Esophagus muscularis mucosa (tissue), 3 donors: Measurements from ENCODE around the gene CAPZA1.

ENCODE experiments used
- EP300 ChIP-seq: sonication (generic); formaldehyde crosslinking; IDR thresholded peaks from one replicate; pipeline ENCODE4 v1.6.1; 2017; ENCODE audit warnings: antibody characterized with exemption
- TF ChIP-seq, protein P1 (sequence below), 3 experiments: fragments of 200-600 bp in 2 of 3; fragments of 450-650 bp in 1 of 3; sonication (generic) in 2 of 3; IDR thresholded peaks; one replicate each; pipeline ENCODE4 v1.5.1; 2017 to 2019; ENCODE audit warnings: antibody characterized with exemption in 3 of 3, mild to moderate bottlenecking in 2 of 3, moderate library complexity in 1 of 3

DNA sequence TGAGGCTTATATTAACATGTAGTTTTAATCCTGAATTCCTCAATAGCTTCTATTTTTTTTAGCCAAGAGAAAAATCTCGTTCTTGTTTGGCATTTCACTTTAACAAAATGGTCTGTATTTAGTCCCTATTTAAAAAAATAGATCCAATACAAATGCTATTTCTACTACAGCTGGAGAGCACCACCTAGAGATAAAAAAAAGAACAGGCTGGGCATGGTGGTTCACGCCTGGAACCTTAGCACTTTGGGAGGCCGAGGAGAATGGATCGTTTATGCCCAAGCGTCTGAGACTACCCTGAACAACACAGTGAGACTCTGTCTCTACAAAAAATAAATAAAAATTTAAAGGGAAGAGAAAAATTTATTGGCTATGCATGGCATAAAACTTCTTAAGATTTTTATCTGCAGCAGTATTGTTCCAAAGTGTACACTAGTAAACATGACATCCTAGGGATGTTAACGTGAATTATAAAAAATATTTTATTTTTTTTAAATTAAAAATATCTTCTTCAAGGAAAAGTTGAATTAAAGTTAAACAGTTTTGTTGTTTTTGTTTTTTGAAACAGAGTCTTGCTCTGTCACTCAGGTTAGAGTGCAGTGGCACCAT is 5.1 kb upstream of the CAPZA1 start:
- no peak for TF ChIP-seq EP300
- TF ChIP-seq, protein P1, sequence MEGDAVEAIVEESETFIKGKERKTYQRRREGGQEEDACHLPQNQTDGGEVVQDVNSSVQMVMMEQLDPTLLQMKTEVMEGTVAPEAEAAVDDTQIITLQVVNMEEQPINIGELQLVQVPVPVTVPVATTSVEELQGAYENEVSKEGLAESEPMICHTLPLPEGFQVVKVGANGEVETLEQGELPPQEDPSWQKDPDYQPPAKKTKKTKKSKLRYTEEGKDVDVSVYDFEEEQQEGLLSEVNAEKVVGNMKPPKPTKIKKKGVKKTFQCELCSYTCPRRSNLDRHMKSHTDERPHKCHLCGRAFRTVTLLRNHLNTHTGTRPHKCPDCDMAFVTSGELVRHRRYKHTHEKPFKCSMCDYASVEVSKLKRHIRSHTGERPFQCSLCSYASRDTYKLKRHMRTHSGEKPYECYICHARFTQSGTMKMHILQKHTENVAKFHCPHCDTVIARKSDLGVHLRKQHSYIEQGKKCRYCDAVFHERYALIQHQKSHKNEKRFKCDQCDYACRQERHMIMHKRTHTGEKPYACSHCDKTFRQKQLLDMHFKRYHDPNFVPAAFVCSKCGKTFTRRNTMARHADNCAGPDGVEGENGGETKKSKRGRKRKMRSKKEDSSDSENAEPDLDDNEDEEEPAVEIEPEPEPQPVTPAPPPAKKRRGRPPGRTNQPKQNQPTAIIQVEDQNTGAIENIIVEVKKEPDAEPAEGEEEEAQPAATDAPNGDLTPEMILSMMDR (IDR thresholded peaks at IDR 0.05) = peak in 2 of 3 experiments; percentile 34 to 37
